ENCODE results near the gene PEX5L.

GRCh38 chr3:179964890-179965289 is 71.8 kb downstream of the PEX5L start:
- TF ChIP-seq CTCF (IDR thresholded peaks at IDR 0.05): no peak
- no peak for TF ChIP-seq ZFX (IDR thresholded peaks at IDR 0.05; ENCODE audit: borderline replicate concordance)

Data from 22Rv1 (cell line).